Hematopoietic multipotent progenitor cell (in vitro differentiated cells): ENCODE measurements around the gene SQOR. TPM values are rescaled to one million over a fixed set of nuclear protein-coding genes. Genes with fewer than 3 reads are reported as not detected.

Experiments
- DNase-seq, 3 donors: peaks; one replicate each; pipeline ENCODE4 v3.0.0-alpha.2; 2011 to 2015; ENCODE audit warnings: low read depth in 2 of 3, low spot score in 2 of 3
- total RNA-seq: library from RNA; depleted of rRNA; stranded (reverse); fragments of >200 nt; gene quantifications from one replicate; pipeline ENCODE4 v1.2.3, GENCODE V29; 2012

SQOR gene
- 52.5 TPM for total RNA-seq

- peak; percentile 38 to 70 (median 66) for DNase-seq
Measured at GRCh38 chr15:45634432-45635190, at the start of gene SQOR. TSS of gene SQOR (plus strand) at chr15:45635029. CDS start at chr15:45658924, 23,895 bp downstream.

- no peak for DNase-seq
Measured at GRCh38 chr15:45585069-45585791, 49.6 kb upstream of the SQOR start.

DNA sequence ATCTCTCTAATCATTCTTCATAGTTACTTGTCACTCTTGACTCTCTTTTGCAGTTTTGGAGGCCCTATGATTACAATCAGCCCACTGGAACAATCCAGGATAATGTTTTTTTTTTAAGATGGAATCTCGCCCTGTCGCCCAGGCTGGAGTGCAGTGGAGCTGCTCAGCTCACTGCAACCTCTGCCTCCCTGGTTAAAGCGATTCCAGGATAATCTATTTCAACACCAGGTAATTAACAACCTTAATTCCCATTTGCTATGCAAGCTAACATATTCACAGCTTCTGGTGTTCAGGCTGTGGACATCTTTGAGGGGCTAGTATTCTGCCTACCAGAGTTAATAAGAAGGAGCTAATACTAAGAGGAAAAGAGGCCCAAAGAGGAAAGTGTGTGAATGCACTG, 48.7 kb upstream of the SQOR start:
- no peak for DNase-seq

DNA sequence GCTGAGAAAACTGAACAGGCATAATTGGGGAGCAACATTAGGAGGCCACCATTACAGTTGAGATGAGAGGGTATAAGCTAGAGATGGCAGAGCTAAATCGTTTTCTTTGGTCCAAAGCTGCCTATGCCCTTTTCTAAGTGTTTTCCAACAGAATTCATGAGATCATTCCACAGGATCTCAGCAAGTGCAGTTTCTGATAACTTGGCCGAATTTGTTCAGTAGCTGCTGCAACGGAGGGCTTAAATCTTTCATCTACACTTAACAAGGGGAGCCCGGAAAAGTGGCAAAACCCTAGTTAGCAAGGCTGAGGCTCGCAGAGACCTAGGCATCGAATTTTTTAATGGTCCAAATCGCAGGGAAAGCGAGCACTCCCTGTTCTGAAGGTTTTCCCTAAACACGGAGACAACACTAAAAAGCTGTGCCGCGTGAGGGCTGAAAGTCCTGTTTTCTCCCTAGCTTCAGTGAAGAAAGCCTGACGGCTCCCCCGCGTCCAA, 48.2 kb upstream of the SQOR start:
- peak in 2 of 3 donors; percentile 10 to 18 for DNase-seq

DNA sequence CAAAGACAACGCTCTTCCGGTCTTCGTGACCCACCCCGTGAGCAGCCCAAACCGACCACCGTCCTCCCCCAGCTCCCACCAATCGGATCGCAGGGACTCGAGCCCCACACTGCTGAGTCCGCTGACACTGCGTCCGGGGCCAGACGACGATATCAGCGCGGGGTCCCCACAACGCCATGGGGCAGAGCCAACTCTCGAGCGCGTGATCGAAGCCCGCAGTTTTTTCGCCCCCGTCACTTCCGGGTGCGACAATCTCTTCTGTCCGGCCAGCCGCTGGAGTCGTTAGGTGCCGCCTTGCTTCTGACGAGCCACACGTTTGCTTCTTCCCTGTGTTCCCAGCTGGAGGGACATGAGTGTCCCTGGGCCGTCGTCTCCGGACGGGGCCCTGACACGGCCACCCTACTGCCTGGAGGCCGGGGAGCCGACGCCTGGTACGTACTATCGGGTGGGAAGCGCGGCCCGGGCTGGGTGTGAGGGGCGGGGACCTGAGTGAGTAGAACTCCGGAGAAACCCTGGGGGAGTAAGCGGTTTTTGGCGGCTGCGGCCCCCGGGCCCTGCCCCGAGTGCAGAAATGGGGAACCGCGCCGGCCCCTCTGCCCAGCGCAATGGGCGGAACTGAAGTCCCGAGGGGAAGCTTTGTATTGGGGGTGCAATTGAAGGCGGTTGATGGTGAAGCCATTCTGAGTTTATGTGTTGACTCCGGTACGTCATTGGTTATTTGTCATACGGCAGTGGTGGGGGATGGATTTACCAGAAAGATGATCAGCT, 47.5 kb upstream of the SQOR start, which contains the start of gene BLOC1S6:
Gene BLOC1S6 (plus strand): TSS at position 285 of the 768 bp plus-strand sequence. CDS start 65 bp downstream, at position 350.
- peak; percentile 84 to 98 (median 96) for DNase-seq

DNA sequence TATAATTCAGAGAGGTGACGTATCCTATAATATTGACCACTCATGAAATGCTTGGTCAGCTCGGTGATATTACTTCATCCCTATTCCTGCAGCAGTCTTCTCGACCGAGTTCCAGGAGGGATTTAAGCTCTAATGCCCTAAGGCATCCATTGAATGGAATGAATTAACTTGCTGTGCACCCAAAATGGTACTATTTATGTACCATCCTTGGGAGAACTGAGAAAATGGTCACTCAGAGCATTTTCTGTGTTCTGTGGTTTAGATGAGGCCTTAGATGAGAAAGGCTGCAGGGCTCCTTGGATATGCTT, 47.0 kb upstream of the SQOR start:
- DNase-seq: no peak

DNA sequence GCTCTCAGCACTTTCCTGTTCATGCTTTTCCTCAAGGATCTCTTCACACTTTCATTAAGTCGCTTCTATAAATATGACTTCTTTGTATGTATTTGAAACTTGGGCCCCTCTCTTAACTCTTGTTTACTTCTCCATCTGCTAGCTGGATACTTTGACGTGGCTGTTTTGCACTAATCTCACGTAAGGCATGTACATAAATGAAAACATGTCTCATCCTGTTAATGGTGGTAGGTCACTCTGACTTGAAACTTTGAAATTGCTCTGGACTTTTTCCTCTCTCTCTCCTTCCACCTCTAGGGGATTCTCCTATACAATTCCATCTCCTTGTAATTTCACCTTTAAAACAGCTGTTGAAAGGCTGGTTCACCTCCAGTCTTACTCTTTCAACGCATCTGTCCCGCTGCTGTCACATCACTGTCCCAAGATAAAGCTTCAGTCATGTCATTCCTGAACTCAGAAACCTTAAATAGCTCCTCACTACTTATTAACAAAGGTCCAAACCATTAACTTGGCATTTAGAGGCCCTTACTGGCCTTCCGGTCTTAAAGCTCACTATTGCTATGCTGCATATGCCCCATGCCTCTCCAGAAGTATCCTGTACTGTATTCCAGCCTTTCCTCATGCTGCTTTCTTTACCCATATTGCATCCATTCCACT, 46.5 kb upstream of the SQOR start:
- no peak for DNase-seq

GRCh38 chr15:45589256-45589655, 45.6 kb upstream of the SQOR start:
- no peak for DNase-seq

DNA sequence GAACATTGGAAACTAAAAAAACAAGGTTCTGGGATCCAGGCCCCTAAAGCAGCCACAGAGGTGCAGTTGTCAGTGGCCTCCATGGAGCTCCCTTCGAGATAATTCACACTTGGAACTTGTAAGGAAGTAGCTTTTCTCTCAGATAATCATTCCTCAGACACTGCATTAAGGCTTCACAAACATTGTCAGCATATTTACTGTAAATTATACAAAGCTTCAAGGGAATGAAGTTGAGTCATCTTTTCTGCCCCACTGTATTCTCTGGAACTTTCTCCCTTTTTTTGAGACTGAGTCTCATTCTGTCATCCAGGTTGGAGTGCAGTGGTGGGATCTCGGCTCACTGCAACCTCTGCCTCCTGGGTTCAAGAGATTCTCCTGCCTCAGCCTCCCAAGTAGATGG, 40.5 kb upstream of the SQOR start:
- no peak for DNase-seq

- no peak for DNase-seq
Measured at GRCh38 chr15:45594835-45595530, 39.8 kb upstream of the SQOR start.

GRCh38 chr15:45603881-45604280, 30.9 kb upstream of the SQOR start:
- DNase-seq: no peak

GRCh38 chr15:45604326-45604725, 30.5 kb upstream of the SQOR start:
- no peak for DNase-seq

- DNase-seq: no peak
Measured at GRCh38 chr15:45606413-45606812, 28.4 kb upstream of the SQOR start.

DNA sequence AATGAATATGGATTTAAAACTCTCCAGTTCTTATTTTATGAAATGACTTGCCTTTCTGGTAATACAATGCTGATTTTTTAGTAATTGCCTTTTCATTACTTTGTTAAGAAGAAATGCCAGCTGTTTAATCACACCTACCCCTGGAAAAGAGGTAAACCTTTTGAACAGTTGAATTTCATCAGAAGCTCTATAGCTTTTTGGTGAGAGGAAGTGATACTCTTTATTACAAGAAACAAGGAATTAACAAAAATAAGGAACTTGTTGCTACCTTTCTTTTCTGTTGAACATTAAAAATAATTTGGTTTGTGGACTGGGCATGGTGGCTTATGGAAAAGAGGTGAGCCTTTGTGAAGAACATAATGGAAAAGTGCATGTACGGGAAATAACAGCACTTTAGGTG, 28.0 kb upstream of the SQOR start:
- no peak for DNase-seq

GRCh38 chr15:45611305-45611704, 23.5 kb upstream of the SQOR start:
- peak in 1 of 3 donors; percentile 55 for DNase-seq

DNA sequence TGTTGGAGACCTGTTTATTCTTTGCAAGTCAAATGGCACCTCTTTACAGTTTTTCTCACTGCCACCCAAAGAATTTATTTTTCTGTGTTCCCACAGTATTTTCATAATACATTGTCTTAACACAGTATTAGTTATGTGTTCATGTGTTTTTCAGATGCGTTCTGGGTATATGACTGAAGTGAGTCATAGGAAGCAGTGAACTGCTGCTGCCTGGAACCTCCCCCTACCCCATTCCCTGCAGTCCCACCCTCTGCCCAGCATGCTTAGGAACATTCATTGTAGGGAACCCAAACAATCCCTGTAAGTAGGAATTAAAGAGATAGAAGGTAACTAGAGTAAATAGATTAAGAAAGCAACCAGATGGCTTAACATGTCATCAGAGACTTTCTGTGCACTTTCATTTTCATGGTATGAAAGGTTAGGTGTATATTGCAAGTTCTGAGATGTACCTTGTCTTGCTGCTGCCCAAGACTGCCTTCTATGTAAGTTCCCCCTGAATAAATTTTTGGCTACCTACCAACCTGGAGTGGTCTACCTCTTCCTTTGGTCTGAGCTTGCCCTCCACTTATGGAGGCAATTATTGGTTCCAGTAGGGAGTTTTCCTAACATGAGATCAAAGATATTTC, 21.9 kb upstream of the SQOR start:
- no peak for DNase-seq

- DNase-seq: no peak
Measured at GRCh38 chr15:45616901-45617323, 17.9 kb upstream of the SQOR start.

DNA sequence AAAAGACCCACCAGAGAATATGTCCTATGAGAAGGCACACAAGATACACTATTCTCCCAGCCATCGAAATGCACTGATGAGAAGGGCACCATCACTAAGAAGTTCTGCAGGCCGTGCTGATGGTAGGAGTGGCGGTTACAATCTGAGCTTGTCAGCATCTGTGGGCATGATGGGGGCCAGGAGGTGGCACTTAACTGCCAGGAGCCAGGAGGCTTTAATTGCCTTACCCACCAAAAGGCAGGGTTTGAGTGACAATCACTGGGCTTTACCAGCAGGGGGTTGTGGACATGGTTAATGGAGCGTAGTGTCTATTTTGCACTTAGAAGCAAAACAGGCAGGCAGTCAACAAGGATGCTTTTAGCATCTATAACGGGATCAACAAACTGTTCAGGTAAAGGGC, 16.0 kb upstream of the SQOR start:
- DNase-seq: peak in 2 of 3 donors; percentile 26 to 56

DNA sequence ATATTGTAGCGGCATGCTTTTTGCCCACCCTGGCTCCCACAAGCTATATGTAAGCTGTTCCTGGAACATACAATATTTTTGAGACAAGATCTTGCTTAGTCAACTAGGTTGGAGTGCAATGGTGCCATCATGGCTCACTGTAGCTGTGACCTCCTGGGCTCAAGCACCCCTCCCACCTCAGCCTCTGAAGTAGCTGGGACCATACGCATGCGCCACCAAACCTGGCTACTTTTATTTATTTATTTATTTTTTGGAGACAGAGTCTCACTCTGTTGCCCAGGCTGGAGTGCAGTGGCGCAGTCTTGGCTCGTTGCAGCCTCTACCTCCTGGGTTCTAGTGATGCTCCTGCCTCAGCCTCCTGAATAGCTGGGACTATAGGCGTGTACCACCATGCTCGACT, 6.7 kb upstream of the SQOR start:
- no peak for DNase-seq
